Stimulated activated CD8-positive, alpha-beta memory T cell treated with anti-CD3 and anti-CD28 coated beads, Interleukin-12 subunit alpha, Interleukin-12 subunit beta, amount 100 ng/mL, for 24 hours (primary cell): ENCODE data around the gene KCNK3.
"Not testable (repeated sequence)": the region's sequence is repeated elsewhere in the genome, so short reads cannot be mapped to it uniquely, and the experiment has no call there.

Experiments
- DNase-seq: peaks from one replicate; pipeline ENCODE4 v3.0.0-alpha.2; 2020; ENCODE audit errors: extremely low read depth

The KCNK3 gene

DNA sequence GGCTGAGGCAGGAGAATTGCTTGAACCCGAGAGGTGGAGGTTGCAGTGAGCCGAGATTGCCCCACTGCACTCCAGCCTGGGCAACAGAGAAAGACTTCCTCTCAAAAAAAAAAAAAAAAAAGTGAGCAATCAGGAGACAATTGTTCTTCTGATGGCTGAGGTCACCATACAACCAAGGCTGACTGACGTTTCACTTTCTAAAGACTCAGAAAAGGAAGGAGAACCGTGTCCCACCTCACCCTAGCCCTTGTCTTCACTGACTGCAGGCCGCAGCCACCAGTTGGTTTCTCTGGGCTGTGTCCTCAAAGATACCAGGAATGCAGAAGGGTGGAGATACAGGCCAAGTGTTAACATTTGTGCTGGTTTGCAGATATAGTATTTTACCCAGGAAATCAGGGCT, 63.8 kb downstream of the KCNK3 start:
- no peak for DNase-seq

DNA sequence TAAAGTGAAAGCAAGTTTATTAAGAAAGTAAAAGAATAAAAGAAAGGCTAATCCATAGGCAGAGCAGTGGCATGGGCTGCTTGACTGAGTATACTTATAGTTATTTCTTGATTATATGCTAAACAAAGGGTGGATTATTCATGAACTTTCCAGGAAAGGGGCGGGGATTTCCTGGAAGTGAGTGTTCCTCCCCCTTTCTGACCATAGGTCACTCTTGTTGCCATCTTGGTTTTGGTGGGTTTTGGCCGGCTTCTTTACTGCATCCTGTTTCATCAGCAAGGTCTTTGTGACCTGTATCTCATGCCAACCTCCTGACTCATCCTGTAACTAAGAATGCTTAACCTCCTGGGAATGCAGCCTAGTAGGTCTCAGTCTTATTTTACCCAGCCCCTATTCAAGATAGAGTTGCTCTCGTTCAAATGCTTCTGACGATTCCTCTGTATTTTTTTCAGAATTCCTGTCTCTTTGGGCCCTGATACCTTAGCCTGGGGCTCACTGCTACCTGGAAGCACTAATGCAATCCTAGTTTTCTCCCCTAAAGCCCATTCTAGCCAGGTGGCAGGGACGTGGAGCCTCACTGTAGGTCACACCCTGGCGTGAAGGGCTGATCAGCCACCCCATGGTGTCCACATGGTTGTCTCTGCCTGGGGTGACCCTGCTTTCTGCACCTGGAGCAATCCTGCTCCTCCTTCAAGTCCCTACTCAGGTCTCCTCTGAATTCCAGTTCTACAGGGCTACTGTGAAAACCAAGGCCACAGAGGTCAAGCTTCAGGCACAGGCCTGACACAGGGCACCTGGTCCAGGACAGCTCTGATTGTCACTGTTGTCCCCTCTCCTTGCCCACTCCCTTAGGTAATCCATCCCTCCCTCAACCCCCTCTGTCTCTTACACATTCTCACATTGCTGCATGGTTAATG, 65.6 kb downstream of the KCNK3 start:
- no peak for DNase-seq

- no peak for DNase-seq
Measured at GRCh38 chr2:26758790-26759321, 66.3 kb downstream of the KCNK3 start.

DNA sequence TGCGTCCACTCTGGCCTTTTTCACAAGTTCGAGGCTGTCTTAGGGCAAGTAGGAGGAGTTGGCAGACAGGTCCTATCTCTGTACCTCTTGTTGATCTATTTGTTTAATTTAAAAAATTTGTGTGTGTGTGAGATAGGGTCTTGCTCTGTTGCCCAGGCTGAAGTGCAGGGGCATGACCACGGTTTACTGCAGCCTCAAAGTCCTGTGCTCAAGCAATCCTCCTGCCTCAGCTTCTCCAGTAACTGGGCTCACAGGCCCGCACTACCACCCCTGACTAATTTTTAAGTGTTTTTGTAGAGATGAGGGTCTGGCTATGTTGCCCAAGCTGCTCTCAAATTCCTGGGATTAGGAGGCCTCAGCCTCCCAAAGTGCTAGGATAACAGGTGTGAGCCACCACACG, 67.3 kb downstream of the KCNK3 start:
- no peak for DNase-seq

- DNase-seq, result not testable (repeated sequence)
Measured at GRCh38 chr2:26760991-26761390, 68.5 kb downstream of the KCNK3 start.

DNA sequence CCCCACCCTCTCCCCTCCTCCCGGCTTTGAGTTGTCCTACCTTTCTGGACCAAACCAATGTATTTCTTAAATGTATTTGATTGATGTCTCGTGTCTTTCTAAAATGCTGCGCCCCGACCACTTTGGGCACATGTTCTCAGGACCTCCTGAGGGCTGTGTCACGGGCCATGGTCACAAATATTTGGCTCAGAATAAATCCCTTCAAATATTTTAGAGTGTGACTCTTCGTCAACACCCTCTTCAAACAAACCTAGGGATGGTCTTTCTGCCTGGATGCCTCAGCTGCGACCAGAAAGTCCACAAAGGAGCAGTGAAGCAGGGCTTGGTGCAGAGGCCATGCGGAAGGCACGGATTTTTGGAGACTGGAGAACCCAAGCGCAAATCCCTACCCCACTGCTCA, 70.5 kb downstream of the KCNK3 start:
- DNase-seq, result no peak

- peak; percentile 57 for DNase-seq
Measured at GRCh38 chr2:26764078-26764887, 71.8 kb downstream of the KCNK3 start, which contains the start of gene SLC35F6. Gene SLC35F6 (plus strand): TSS chr2:26764284. CDS start chr2:26764350, 66 bp downstream.

GRCh38 chr2:26764906-26765305, 72.4 kb downstream of the KCNK3 start:
- DNase-seq, result no peak

- no peak for DNase-seq
Measured at GRCh38 chr2:26765475-26766200, 73.1 kb downstream of the KCNK3 start.

DNA sequence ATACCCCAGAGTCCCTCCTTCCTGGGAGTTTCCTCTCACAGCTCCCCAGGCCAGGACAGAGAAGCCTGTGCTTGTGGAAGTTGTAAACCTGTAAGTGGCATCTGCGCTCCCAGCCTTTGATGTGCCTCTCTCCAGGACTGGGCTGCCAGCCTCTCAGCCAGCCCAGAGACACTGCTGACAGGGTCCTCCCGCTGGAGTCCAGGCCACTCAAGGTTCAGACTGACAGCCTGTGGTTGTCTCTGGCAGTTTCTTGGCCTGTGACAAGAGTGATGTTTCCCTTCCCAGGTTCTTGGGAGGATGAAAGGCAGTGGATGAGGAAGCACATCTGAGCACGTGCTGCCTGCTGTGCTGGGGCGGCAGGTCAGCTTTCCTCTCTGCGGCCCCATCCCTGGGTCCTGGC, 74.6 kb downstream of the KCNK3 start:
- no peak for DNase-seq

GRCh38 chr2:26767894-26768487, 75.5 kb downstream of the KCNK3 start:
- no peak for DNase-seq

DNA sequence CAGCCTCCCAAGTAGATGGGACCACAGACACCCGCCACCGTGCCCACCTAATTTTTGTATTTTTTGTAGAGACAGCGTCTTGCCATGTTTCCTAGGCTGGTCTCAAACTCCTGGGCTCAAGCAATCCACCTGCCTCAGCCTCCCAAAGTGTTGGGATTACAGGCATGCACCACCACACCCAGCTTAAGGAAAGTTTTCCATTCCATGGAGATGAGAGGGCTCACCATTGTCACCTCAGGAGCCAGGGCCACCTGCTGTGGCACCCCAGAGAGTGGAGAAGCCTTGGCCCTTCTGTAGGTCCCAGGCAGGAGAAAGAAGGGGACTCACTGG, 76.2 kb downstream of the KCNK3 start:
- no peak for DNase-seq

DNA sequence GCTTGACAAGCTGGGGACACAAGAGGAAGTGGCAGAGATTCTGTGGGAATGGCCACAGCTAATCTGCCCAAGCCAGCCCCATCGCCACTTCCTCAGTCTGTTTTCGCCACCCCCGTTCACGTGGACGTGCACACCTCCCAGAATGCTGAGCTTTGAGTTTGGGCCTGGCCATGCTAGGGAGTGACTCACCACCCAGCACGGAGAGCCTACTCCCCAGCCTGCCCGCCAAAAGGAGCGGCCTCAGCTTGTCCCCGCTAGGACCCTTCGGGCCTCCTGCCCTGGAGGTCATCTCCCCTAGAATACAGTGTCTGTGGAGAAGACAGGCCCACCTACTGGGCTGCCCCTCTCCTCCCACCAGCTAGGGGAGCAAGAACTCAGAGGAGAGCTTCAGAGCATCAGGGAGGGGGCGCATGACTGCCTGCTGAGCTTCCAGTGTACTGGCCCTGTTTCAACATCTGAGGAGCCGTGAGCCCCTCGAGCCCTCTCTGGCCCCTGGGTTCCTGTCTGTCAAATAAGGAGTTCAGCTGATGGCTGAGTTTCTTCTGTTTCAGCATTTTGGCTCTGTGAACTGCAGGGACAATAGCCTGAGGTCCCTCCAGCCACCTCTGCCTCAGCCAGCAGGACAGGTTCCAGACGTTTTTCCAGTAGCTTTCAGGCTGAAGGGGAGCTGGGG, 76.7 kb downstream of the KCNK3 start:
- no peak for DNase-seq

DNA sequence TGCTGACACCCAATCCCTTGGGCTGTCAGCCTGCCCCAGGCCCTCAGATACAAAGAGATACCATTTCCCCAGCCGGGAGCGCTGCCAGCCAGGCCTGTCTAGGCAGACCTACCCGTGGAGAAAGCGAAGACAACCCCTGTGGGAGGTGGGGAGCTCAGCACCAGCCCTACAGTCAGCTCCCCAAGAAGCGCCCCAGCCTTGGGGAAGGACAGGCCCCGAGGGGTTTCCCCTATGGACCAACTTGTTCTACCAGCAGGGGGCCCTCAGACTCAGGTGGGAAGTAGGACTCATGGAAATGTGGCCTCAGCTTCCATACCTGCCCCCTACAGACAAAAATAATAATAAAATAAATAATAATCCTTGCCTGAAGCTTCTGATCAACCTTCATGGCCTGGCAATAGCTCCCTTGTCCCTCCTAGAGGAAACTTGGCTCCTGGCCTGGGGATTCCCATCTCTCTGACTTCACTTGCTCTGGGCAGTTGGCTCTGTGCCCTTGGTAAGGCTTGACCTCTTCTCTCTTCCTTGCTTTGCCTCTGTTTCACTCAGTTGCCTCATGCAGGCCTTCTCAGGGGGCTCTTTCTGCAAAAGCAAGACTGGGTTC, 78.6 kb downstream of the KCNK3 start:
- no peak for DNase-seq

DNA sequence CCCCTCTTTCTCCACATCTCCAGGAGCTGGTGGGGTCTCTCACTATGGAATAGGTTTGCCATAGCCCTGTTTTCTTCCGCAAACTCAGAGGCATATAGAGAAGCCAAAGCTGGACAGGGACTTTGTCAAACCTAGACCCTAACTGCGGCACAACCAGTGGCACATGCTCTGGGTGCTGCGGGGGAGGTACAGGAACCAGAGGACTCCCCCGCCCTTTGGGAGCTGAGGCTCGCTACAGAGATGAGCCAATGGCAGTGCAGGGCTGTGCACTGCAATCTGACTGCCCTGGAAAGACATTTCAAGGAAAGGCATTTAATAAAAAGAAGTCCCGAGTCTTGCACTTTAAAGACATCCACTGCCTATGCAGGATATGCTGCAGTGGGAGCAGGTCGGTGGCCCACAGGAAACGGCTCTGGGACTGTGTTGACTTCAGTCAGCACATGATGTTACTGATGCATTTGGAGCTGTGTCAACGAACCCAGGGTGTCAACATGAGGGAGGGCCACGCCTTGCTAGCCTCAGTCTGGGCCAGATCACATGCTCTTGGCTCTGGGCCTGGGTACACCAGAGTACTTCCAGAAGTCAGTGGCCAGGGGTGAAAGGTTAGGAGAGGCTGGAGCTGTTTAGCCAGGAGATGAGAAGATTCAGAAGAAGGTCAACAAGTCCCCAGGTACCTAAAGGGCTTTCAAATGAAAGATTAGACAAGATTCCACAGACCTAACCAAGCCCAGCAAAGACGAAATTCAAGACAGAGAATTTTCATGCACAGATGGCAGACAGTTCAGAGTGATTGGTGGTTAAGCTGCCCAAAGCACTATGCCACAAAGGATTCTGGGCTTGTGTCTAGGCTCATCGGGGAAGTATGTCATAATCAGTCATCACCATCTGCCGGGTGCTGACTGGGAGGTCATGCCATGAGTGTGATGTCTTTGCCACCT, 79.8 kb downstream of the KCNK3 start:
- no peak for DNase-seq

DNA sequence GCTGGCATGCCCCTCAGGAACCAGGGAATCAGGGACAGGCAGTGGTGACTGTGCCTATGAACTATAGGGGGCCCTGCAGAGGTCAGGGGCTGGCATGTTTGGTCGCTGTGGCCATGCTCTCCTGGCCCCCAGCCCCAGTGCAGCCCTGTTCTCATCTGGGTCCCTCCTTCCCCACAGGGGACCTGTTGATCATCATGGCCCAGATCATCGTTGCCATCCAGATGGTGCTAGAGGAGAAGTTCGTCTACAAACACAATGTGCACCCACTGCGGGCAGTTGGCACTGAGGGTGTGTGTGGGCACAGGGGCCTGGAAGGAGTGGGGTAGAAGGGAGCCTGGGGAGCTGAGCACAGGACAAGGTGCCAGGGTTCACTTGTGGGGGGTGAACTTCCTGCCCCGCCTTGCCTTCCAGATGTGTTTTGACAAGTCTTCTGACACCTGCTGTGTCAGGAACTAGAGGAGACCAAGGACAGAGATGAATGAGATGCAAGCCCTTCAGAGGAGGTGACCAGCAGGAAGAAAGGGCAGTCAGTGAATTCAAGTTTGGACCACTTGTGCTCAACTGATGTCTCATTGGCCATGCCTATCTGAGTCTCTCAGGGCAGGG, 83.8 kb downstream of the KCNK3 start:
- no peak for DNase-seq

- DNase-seq, result no peak
Measured at GRCh38 chr2:26778098-26778497, 85.6 kb downstream of the KCNK3 start.

- no peak for DNase-seq
Measured at GRCh38 chr2:26778507-26778906, 86.0 kb downstream of the KCNK3 start.

DNA sequence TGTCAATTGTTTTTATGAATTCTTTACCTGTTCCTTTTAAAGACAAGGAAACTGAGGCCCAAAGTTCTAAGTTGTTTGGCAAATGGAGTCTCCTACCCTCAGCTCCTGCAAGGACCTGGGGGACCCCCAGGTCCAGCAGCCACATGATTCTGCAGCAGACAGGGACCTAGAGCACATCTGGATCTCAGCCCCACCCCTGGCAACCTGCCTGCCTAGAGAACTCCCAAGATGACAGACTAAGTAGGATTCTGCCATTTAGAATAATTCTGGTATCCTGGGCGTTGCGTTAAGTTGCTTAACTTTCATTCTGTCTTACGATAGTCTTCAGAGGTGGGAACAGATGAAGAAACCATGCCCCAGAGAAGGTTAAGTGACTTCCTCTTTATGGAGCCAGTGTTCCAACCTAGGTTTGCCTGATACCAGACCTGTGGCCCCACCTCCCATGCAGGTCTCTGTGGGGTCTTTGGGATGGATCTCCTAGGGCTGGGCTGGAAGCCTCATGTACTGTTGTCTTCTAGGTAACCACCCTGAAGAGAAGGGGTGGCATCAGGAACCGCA, 87.8 kb downstream of the KCNK3 start:
- DNase-seq, result no peak
